ENCODE data around the gene RASGEF1B.

The RASGEF1B gene

DNA sequence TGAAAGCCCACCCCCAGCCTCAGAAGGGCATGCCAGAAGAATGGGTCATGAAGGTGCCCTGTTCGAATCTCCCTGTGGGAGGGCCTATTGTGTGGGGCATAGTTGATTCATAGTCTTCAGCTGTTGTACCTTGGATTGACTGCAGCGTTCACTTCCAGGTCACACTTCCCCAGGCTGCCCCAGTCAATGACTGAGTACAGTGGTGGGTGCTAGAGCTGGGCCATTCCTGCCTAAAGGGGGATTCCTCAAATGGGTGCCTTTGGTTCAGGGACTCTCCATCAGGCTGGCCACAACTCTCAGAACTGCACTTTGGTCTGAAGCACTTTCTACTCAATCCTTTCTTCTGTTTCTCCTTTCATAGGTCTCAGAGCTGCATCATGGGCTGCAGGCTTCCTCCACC, 35.0 kb upstream of the RASGEF1B start:
- Histone ChIP-seq H3K4me1 (ENCODE audit: insufficient read depth, low read length) (no peaks in the 10 kb centered on the region), H3K27me3 (ENCODE audit: insufficient read depth, low read length) (no peaks in the 10 kb centered on the region), H2AFZ (ENCODE audit: low read depth, low read length) (no peak overlapping the region), H3K36me3 (ENCODE audit: insufficient read depth, low read length) (no peaks in the 10 kb centered on the region), H3K4me3 (ENCODE audit: low read length) (no peak overlapping the region), H3K9me3 (ENCODE audit: low read length) (no peaks in the 10 kb centered on the region)

GRCh38 chr4:81505726-81506125, 34.0 kb upstream of the RASGEF1B start:
- Histone ChIP-seq H2AFZ (ENCODE audit: low read depth, low read length) (no peak overlapping the region), H3K27me3 (ENCODE audit: insufficient read depth, low read length) (no peaks in the 10 kb centered on the region), H3K9me3 (ENCODE audit: low read length) (no peaks in the 10 kb centered on the region), H3K4me3 (ENCODE audit: low read length) (no peak overlapping the region), H3K36me3 (ENCODE audit: insufficient read depth, low read length) (no peaks in the 10 kb centered on the region), H3K4me1 (ENCODE audit: insufficient read depth, low read length) (peaks cover 3% of the 10 kb centered on the region)

GRCh38 chr4:81505004-81505598, 33.4 kb upstream of the RASGEF1B start:
- no peak overlapping the region for H3K4me3 ChIP-seq (ENCODE audit: low read length)
- H3K27me3 ChIP-seq (ENCODE audit: insufficient read depth, low read length): no peaks in the 10 kb centered on the region
- peaks cover 9% of the 10 kb centered on the region for H3K4me1 ChIP-seq (ENCODE audit: insufficient read depth, low read length)
- H2AFZ ChIP-seq (ENCODE audit: low read depth, low read length): no peak overlapping the region
- H3K36me3 ChIP-seq (ENCODE audit: insufficient read depth, low read length): no peaks in the 10 kb centered on the region
- H3K9me3 ChIP-seq (ENCODE audit: low read length): no peaks in the 10 kb centered on the region

DNA sequence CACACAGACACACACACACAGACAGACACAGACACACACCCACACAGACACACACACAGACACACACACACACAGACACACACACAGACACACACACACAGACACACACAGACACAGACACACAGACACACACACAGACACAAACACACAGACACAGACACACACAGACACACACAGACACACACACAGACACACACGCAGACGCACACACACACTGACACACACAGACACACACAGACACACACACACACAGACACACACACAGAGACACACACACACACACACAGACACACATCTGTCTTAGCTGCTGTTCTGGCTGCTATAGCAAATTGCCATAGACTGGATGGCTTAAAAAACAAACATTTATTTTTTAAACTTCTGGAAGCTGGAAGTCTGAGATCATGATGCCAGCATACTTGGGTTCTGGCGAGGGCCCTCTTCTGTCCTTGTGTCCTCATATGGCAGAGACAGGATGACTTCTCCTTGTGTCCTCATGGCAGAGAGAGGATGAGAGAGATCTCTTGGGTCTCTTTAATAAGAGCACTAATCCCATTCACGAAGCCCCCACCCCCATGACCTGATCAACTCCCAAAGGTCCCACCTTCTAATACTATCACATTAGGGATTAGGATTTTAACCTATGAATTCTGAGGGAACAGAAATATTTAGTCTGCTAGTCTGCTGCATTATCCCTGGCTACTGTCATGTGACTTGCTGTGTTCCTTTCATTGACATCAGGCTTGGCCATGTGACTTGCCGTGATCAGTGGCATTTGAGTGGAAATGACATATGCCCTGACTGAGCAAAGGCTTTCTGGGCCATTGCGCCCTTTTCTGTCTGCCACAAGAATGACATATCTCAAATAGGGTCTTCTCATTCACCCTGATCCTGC, 32.7 kb upstream of the RASGEF1B start:
- H3K4me1 ChIP-seq (ENCODE audit: insufficient read depth, low read length): peaks cover 16% of the 10 kb centered on the region
- no peak overlapping the region for H3K4me3 ChIP-seq (ENCODE audit: low read length)
- H3K9me3 ChIP-seq (ENCODE audit: low read length): no peaks in the 10 kb centered on the region
- no peaks in the 10 kb centered on the region for H3K27me3 ChIP-seq (ENCODE audit: insufficient read depth, low read length)
- H3K36me3 ChIP-seq (ENCODE audit: insufficient read depth, low read length): no peaks in the 10 kb centered on the region
- H2AFZ ChIP-seq (ENCODE audit: low read depth, low read length): no peak overlapping the region

- Histone ChIP-seq H2AFZ (ENCODE audit: low read depth, low read length) (no peak overlapping the region), H3K36me3 (ENCODE audit: insufficient read depth, low read length) (no peaks in the 10 kb centered on the region), H3K9me3 (ENCODE audit: low read length) (no peaks in the 10 kb centered on the region), H3K4me3 (ENCODE audit: low read length) (no peak overlapping the region), H3K27me3 (ENCODE audit: insufficient read depth, low read length) (no peaks in the 10 kb centered on the region), H3K4me1 (ENCODE audit: insufficient read depth, low read length) (peaks cover 24% of the 10 kb centered on the region)
Observed at GRCh38 chr4:81503586-81503985, 31.9 kb upstream of the RASGEF1B start.

DNA sequence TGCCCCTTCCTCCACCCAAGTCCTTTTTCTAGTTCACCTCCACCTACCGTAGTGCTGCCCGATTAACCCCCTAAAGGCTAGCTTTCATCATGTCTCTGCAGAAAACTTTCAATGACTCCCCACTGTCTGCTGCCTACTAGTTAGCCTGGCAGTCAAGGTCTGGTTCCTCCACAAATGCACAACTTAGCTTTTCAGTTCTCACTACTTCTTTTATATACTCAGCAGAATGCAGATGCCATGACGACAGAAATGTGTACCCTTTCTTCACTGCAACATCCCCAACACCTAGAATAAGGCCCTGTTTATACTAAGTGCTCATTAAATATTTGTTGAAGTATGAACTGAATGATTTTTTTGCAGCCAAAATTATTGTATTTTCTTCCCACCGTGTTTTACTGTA, 30.9 kb upstream of the RASGEF1B start:
- Histone ChIP-seq H2AFZ (ENCODE audit: low read depth, low read length) (no peak overlapping the region), H3K27me3 (ENCODE audit: insufficient read depth, low read length) (no peaks in the 10 kb centered on the region), H3K9me3 (ENCODE audit: low read length) (no peaks in the 10 kb centered on the region), H3K36me3 (ENCODE audit: insufficient read depth, low read length) (no peaks in the 10 kb centered on the region), H3K4me1 (ENCODE audit: insufficient read depth, low read length) (peaks cover 25% of the 10 kb centered on the region), H3K4me3 (ENCODE audit: low read length) (no peak overlapping the region)

GRCh38 chr4:81499840-81500239, 28.1 kb upstream of the RASGEF1B start:
- Histone ChIP-seq H3K36me3 (ENCODE audit: insufficient read depth, low read length) (no peaks in the 10 kb centered on the region), H2AFZ (ENCODE audit: low read depth, low read length) (no peak overlapping the region), H3K9me3 (ENCODE audit: low read length) (no peaks in the 10 kb centered on the region), H3K27me3 (ENCODE audit: insufficient read depth, low read length) (no peaks in the 10 kb centered on the region), H3K4me3 (ENCODE audit: low read length) (no peak overlapping the region), H3K4me1 (ENCODE audit: insufficient read depth, low read length) (peaks cover 25% of the 10 kb centered on the region)

GRCh38 chr4:81498551-81499099, 26.9 kb upstream of the RASGEF1B start:
- H3K27me3 ChIP-seq (ENCODE audit: insufficient read depth, low read length): no peaks in the 10 kb centered on the region
- H3K9me3 ChIP-seq (ENCODE audit: low read length): no peaks in the 10 kb centered on the region
- H3K36me3 ChIP-seq (ENCODE audit: insufficient read depth, low read length): no peaks in the 10 kb centered on the region
- H3K4me1 ChIP-seq (ENCODE audit: insufficient read depth, low read length): peaks cover 25% of the 10 kb centered on the region
- no peak overlapping the region for H2AFZ ChIP-seq (ENCODE audit: low read depth, low read length)
- no peak overlapping the region for H3K4me3 ChIP-seq (ENCODE audit: low read length)

- H3K9me3 ChIP-seq (ENCODE audit: low read length): no peaks in the 10 kb centered on the region
- peaks cover 25% of the 10 kb centered on the region for H3K4me1 ChIP-seq (ENCODE audit: insufficient read depth, low read length)
- H3K4me3 ChIP-seq (ENCODE audit: low read length): no peak overlapping the region
- no peak overlapping the region for H2AFZ ChIP-seq (ENCODE audit: low read depth, low read length)
- no peaks in the 10 kb centered on the region for H3K27me3 ChIP-seq (ENCODE audit: insufficient read depth, low read length)
- no peaks in the 10 kb centered on the region for H3K36me3 ChIP-seq (ENCODE audit: insufficient read depth, low read length)
Observed at GRCh38 chr4:81498046-81498445, 26.3 kb upstream of the RASGEF1B start.

DNA sequence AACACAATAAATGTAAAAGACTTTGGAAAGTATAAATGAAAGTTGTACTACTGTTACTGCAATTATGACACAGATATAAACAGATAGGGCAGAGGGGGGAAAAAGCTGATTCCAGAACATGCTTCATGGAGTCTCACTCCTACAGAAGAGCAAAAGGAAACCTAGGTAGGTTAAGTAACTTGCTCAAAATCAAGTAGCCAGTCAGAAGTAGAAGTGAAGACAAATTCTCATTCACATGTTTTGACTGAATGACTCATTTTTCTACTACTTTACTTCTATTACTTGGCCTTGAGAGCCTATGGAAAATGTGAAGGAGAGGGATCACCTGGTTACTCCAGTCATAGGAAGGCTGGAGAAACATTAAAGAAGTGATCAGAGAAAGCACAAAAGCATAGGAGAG, 23.6 kb upstream of the RASGEF1B start:
- H3K4me1 ChIP-seq (ENCODE audit: insufficient read depth, low read length): peaks cover 18% of the 10 kb centered on the region
- no peaks in the 10 kb centered on the region for H3K9me3 ChIP-seq (ENCODE audit: low read length)
- no peaks in the 10 kb centered on the region for H3K36me3 ChIP-seq (ENCODE audit: insufficient read depth, low read length)
- H3K27me3 ChIP-seq (ENCODE audit: insufficient read depth, low read length): no peaks in the 10 kb centered on the region
- H2AFZ ChIP-seq (ENCODE audit: low read depth, low read length): no peak overlapping the region
- no peak overlapping the region for H3K4me3 ChIP-seq (ENCODE audit: low read length)

DNA sequence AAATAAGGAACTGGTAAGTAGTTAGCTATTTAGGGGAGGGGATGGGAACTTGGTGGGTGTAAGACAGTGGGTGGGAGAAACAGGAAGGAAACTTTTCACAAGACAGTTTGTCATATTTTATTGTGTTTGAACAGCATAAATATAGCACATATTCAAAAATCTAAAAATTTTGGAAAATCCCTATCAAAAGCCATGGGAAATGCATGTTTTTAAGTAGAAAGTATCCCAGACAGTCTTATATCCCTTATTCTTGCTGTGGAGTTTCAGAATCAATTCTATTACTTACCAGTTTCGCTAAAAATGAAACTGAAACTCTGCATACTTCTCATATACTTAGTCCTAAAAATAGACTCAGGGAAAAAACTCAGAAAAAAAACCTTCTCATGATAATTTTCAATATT, 22.3 kb upstream of the RASGEF1B start:
- Histone ChIP-seq H3K9me3 (ENCODE audit: low read length) (no peaks in the 10 kb centered on the region), H3K4me3 (ENCODE audit: low read length) (no peak overlapping the region), H2AFZ (ENCODE audit: low read depth, low read length) (no peak overlapping the region), H3K27me3 (ENCODE audit: insufficient read depth, low read length) (no peaks in the 10 kb centered on the region), H3K36me3 (ENCODE audit: insufficient read depth, low read length) (no peaks in the 10 kb centered on the region), H3K4me1 (ENCODE audit: insufficient read depth, low read length) (peaks cover 6% of the 10 kb centered on the region)

GRCh38 chr4:81492606-81493230, 21.0 kb upstream of the RASGEF1B start:
- Histone ChIP-seq H3K36me3 (ENCODE audit: insufficient read depth, low read length) (no peaks in the 10 kb centered on the region), H2AFZ (ENCODE audit: low read depth, low read length) (no peak overlapping the region), H3K9me3 (ENCODE audit: low read length) (no peaks in the 10 kb centered on the region), H3K27me3 (ENCODE audit: insufficient read depth, low read length) (no peaks in the 10 kb centered on the region), H3K4me1 (ENCODE audit: insufficient read depth, low read length) (no peaks in the 10 kb centered on the region), H3K4me3 (ENCODE audit: low read length) (no peak overlapping the region)

GRCh38 chr4:81491943-81492342, 20.2 kb upstream of the RASGEF1B start:
- H2AFZ ChIP-seq (ENCODE audit: low read depth, low read length): no peak overlapping the region
- H3K4me1 ChIP-seq (ENCODE audit: insufficient read depth, low read length): no peaks in the 10 kb centered on the region
- H3K4me3 ChIP-seq (ENCODE audit: low read length): no peak overlapping the region
- H3K27me3 ChIP-seq (ENCODE audit: insufficient read depth, low read length): no peaks in the 10 kb centered on the region
- H3K9me3 ChIP-seq (ENCODE audit: low read length): no peaks in the 10 kb centered on the region
- no peaks in the 10 kb centered on the region for H3K36me3 ChIP-seq (ENCODE audit: insufficient read depth, low read length)

All from neuron (in vitro differentiated cells).